Mesenteric fat pad (tissue), 1 donor: ENCODE results near the gene GRIA1. TPM values are rescaled to one million over a fixed set of nuclear protein-coding genes. Genes with fewer than 3 reads are reported as not detected.
"Not testable (repeated sequence)": the region's sequence is repeated elsewhere in the genome, so short reads cannot be mapped to it uniquely, and the experiment has no call there.

Experiments
- DNase-seq: peaks from one replicate; pipeline ENCODE4 v3.0.0-alpha.2; 2020; ENCODE audit warnings: low spot score
- total RNA-seq: library from RNA; stranded (reverse); fragmentation: NEBNext Ultra II Directional; extraction: Animal tissue kit (Norgen Biotek cat#: 25700); gene quantifications from one replicate; pipeline ENCODE4 v1.2.1, GENCODE V29; 2021
- donor health status: DM: yes; HTN: yes; CAD: no.

Gene GRIA1
- total RNA-seq, 1 donor from 2014 or later, result 3.2 TPM

GRCh38 chr5:153713943-153714342, 223.5 kb downstream of the GRIA1 start:
- no peak for DNase-seq

GRCh38 chr5:153714798-153715197, 224.3 kb downstream of the GRIA1 start:
- no peak for DNase-seq

GRCh38 chr5:153717287-153717686, 226.8 kb downstream of the GRIA1 start:
- DNase-seq, result no peak

DNA sequence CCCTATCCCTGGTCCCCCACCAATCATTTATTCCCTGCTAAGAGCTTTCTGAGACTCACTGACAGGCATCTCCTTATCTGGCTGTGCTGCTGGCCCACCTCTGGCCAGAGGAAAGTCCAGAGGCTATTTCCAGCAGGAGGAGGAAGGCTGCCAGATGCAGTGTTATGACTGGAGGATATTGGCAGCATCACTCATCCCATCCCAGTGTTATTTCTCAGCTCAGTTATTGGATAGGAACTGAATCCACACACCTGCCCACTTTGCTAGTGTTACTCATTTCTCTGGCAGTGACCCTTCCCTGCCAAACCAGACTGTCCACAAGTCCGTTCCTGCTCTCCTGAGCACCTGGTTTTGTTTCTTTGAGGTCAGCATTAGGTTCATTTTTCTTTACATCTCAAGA, 228.2 kb downstream of the GRIA1 start:
- DNase-seq, result no peak

DNA sequence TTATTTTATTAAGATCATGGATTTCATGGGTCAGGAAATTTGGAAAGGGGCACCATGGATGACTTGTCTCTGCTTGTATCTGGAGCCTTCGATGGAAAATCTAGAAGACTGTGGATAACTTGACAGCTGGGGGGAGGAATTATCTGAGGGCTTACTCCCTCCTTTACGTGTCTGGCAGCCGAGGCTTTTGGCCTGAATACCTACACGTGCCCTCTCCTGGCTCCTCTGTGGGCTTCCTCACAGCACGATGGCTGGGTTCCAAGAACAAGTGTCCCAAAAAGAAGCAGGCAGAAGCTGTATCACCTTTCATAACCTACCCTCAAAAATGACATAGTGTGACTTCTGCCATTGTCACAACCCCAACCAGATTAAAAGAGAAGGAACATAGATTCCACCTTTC, 228.9 kb downstream of the GRIA1 start:
- no peak for DNase-seq

GRCh38 chr5:153723022-153723610, 232.6 kb downstream of the GRIA1 start:
- not testable (repeated sequence) for DNase-seq

- no peak for DNase-seq
These were observed 251.6 kb downstream of the GRIA1 start for GRCh38 chr5:153742060-153742459.

GRCh38 chr5:153744751-153745150, 254.3 kb downstream of the GRIA1 start:
- no peak for DNase-seq

DNA sequence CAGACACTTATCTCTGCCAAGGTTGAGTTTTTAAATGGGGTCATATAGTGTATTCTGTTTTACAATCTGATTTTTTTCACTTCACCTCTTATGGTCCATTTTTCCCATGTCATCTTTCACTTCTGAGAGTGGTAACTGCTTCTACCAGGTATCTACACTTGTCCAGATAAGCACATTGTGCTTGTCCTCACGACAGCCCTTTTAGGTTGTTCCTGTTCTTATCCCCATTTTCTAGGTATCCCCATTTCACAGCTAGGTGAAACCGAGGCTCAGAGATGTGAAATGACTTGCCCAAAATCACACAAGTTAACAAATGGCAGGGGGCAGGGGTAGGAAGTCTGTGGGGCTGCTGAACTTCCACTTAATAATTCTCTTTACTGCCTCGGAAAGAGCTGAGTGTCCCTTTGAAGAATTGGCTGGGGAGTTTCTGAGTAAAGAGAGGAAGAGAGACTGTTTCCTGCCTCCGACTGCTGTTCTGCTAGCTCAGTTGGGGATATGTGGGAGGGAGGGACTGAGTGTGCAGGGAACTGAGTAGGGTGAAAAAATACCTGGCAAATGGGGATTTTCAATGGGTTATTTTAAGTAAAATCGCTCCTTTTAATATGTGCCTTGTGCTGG, 255.4 kb downstream of the GRIA1 start:
- no peak for DNase-seq

DNA sequence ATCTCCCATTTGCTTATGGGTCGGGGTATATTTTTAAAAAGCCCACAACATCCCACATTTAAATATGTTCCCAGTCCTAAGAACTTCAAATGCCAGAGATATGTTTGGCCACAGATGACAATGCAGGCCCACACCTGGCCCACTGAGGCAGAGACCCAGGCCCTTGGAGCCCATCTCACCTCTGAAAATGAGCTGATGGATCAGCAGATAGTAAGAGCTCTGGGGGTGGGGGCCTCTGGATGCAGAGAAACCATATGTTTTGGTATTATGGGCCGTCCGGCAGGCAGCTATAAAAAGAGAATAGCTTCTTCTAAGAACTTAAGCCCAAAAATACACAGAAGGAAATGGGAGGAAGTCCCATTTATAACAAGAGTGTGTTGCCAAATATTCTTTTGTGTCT, 256.0 kb downstream of the GRIA1 start:
- DNase-seq, result no peak

DNA sequence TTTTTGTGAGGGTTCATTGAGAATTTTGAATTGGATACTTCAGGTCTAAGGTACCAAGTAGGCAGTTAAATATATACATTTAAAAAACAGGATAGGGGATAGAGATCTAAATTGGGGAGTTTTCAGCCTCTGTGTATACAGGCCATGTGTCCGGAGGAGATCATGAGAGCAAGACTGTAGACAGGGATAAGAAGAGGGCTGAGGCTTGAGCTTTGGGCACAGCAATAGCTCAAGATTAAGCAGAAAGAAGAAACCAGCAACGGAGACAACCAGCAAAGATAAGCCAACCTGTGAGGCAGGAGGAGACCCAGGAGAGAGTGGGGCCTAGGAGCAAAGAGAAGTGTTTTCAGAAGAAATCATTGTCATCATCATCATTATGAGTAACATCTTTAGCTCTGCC, 258.4 kb downstream of the GRIA1 start:
- no peak for DNase-seq

DNA sequence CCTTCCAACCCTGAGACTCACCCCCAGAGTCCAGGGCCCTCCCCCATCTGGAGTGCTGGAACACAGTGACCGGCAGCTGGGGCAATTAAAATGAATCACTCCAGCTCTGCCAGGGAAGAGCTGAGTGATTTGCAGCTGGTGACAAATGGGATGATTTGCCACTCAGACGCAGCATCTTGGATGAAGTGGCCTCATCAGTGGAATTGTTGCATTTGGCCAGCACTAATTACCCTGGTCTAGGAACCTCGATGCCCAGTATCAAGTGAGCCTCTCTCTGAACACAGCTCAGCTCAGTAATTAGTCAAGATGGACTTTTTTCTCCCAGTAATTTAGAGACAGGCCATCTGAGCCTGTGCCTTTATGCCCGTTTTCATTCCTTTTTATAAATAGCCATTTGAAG, 259.5 kb downstream of the GRIA1 start:
- no peak for DNase-seq

DNA sequence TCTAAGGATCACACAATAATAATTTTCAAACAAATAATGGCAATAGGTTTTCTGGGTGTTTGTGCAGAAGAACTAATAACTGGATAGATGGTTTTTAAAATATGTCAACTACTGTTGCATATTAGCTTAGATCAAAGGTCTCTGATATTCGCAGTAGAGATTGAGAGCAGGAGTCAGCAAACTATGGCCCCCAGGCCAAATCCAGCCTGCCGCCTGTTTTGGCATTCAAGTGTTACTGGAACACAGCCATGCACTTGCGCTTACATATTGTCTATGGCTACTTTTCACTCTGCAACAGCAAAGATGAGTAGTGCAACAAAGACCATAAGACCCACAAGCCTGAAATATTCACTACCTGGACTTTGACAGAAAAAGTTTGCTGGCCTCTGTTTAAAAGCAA, 260.8 kb downstream of the GRIA1 start:
- DNase-seq, result no peak

GRCh38 chr5:153752890-153753289, 262.4 kb downstream of the GRIA1 start:
- no peak for DNase-seq

- no peak for DNase-seq
These were observed 263.4 kb downstream of the GRIA1 start for GRCh38 chr5:153753645-153754432.

- no peak for DNase-seq
These were observed 265.5 kb downstream of the GRIA1 start for GRCh38 chr5:153755913-153756500.

- no peak for DNase-seq
These were observed 266.1 kb downstream of the GRIA1 start for GRCh38 chr5:153756540-153756939.

DNA sequence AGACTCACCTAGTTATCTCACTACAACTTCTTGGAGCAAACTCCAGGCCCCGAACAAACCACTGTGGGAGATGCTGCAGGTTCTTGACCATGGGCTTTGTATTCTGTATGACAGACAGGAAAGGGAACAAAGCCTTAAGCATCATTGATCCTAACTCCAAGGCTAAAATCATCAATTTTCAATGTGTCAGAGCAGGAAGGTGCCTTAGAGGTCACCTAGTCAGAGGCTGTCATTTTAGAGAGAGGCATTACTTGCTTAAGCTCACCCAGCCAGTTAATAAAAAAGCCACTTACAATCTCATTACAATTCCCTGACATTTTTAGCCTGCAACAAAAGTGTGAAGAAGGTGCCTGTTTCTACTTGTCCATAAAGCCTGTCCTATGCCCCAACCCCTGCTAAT, 275.5 kb downstream of the GRIA1 start:
- no peak for DNase-seq

DNA sequence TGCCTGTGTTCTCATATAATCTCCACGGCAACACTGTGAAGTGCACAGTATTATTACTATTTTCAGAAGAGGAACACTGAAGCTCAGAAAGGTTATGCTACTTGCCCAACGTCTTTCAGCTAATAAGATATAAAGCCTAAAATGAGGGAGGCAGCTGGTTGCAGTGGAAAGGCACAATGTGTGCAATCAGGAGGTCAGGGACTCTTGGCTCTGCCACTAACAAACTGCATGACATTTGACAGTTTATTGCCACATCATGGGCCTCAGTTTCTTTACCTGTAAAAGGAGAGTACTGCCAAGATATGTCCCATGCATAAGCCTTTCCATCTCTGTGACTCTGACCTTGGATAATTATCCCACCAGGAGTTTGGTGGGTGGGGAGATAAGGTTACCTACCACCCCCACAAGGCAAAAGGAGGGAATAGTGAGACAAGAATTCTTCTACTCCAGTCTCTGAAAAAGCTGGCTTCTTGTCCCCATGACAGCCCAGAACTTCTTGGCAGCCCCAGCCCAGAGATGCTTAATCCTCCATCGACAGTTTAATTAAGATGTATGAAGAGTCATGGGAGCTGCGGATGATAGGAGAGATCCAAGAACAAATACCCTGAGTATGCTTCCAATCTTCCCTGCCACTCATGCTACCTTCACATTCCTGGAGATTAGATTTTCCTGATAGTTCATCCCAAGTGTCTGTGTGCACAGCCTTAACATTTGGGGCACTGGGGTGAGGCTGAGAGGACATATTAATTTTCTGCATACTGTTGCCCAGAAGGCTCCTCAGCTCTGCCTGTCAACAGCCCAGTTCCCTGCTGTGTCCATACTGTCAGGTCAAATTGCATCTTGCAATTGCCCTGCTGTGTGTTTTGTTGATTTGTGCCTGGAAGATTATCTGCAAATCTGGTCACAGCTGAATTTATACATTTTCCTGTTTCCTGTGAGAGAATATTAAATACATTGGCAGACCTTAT, 277.0 kb downstream of the GRIA1 start:
- no peak for DNase-seq

DNA sequence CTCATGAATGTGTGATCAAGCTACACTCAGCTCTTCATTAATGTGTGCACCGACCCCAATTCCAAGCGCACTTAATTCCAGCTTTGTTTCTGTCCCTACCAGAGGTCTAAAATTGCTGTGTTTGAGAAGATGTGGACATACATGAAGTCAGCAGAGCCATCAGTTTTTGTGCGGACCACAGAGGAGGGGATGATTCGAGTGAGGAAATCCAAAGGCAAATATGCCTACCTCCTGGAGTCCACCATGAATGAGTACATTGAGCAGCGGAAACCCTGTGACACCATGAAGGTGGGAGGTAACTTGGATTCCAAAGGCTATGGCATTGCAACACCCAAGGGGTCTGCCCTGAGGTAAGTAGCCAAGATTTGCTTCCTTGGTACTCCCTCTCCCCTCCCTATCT, 279.6 kb downstream of the GRIA1 start:
- no peak for DNase-seq

GRCh38 chr5:153774686-153775085, 284.2 kb downstream of the GRIA1 start:
- DNase-seq, result no peak
